ENCODE measurements around the gene SMIM13.

The SMIM13 gene

DNA sequence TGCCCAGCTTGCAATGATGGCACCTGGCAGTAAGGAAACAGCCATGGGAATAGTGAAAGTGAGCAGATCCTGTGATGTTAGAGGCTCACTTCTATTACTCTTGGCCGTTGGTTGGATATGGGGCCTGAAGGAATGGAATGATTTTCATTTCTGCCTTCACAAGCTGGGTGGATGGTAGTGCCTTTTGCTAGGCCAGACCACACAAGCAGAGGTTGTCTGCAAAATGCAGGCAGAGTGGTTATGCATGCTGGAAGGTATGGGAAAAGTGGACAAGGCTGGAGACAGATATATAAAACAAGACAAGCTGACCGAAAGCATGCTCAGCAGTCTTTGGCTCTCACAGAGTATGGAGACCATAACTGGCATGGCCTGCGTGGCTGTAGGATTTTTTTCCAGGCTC lies 68.6 kb downstream of the SMIM13 start:
- Histone ChIP-seq H3K27me3 (ENCODE audit: low read length) (no peaks in the 10 kb centered on the region), H3K27ac (ENCODE audit: low read depth, low read length) (no peak overlapping the region), H3K79me2 (ENCODE audit: insufficient read depth, low read length) (no peaks in the 10 kb centered on the region), H3F3A (ENCODE audit: insufficient read depth) (no peaks in the 10 kb centered on the region), H3K36me3 (ENCODE audit: low read length) (no peaks in the 10 kb centered on the region), H4K20me1 (ENCODE audit: low read depth, low read length) (no peaks in the 10 kb centered on the region), H3K9ac (ENCODE audit: low read length) (no peak overlapping the region), H2AFZ (ENCODE audit: low read depth, low read length, severe bottlenecking) (no peak overlapping the region), H3K9me2 (replicated peaks; ENCODE audit: insufficient read depth, low read length) (no peaks in the 10 kb centered on the region), H3K4me2 (ENCODE audit: low read depth, low read length, poor library complexity, severe bottlenecking) (no peak overlapping the region), H3K4me3 (ENCODE audit: insufficient read depth, low read length, poor library complexity, severe bottlenecking) (no peak overlapping the region), H3K9me3 (ENCODE audit: insufficient read depth, low read length) (no peaks in the 10 kb centered on the region; the same call in 1 of the 2 replicates)
- TF ChIP-seq EZH2phosphoT487 (conservative IDR thresholded peaks at IDR 0.05; ENCODE audit: low read length), result no peak
- TF ChIP-seq, protein P1, sequence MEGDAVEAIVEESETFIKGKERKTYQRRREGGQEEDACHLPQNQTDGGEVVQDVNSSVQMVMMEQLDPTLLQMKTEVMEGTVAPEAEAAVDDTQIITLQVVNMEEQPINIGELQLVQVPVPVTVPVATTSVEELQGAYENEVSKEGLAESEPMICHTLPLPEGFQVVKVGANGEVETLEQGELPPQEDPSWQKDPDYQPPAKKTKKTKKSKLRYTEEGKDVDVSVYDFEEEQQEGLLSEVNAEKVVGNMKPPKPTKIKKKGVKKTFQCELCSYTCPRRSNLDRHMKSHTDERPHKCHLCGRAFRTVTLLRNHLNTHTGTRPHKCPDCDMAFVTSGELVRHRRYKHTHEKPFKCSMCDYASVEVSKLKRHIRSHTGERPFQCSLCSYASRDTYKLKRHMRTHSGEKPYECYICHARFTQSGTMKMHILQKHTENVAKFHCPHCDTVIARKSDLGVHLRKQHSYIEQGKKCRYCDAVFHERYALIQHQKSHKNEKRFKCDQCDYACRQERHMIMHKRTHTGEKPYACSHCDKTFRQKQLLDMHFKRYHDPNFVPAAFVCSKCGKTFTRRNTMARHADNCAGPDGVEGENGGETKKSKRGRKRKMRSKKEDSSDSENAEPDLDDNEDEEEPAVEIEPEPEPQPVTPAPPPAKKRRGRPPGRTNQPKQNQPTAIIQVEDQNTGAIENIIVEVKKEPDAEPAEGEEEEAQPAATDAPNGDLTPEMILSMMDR (IDR thresholded peaks at IDR 0.05; ENCODE audit: insufficient read depth, low read length, poor library complexity, severe bottlenecking), result no peak

DNA sequence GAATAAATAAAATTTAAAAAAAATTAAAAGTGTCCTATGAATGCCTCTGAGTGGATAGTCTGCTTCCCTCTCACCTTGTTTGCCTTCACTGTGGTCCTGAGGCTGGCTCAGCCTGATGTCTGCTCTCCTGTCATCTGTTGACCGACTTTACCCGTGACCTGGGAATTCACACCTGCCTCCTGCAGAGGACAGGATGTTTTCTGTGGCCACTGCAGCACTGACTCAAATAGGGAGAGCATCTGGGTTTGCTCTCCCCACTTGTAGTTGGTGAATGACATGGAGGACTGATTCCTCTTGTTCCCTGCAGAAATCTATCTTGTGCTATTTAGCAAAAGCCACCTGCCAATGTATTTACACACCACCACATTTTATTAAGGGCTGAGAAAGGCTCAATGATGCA lies 70.3 kb downstream of the SMIM13 start:
- TF ChIP-seq, protein P1 (IDR thresholded peaks at IDR 0.05; ENCODE audit: insufficient read depth, low read length, poor library complexity, severe bottlenecking), result no peak
- TF ChIP-seq EZH2phosphoT487 (conservative IDR thresholded peaks at IDR 0.05; ENCODE audit: low read length), result no peak
- no peaks in the 10 kb centered on the region for H3F3A ChIP-seq (ENCODE audit: insufficient read depth)

DNA sequence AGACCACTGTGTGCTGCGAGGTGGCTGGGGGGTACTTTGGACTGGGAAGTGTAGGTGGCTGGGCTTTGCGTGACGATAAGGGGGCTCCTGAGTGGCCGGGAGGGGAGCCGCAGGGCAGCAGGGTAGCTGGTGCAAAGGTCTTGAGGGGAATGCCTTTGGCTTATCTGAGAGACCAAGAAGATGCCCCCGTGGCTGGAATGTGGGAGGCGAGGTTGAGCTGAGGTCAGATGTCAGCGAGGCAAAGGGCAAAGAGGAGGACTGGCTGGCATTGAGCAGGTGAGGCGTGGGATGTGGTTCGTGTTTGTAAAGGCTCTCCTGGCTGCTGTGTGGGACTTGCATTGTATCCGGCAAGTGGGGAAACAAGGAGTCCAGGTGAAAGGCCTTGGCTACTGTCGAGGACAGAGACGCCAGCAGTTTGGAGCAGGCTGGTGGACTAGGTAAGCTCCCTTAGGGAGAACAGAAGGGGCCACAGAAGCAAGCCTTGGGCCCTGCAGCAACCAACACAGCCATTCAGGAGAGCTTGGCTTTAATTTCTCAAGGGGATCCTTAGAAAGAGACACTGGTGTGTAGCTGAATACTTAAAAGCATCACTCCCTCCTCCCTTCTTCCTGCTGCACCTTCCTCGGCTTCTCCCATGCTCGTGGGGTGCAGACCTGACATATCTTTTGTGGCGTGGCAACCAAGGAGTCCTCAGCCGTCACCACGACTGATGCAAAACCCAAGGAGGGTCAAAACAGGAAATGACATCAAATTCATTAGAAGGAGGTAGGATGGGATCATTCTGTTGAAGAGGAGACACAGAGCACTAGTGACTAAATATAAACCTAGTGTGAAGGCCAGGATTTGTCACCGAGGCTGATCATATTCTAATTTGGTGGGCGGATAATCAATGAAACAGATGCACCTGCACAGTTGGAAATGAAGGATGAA lies 71.3 kb downstream of the SMIM13 start:
- no peaks in the 10 kb centered on the region for H3F3A ChIP-seq (ENCODE audit: insufficient read depth)
- no peaks in the 10 kb centered on the region for H3K79me2 ChIP-seq (ENCODE audit: insufficient read depth, low read length)
- no peaks in the 10 kb centered on the region for H4K20me1 ChIP-seq (ENCODE audit: low read depth, low read length)
- TF ChIP-seq, protein P1 (IDR thresholded peaks at IDR 0.05; ENCODE audit: insufficient read depth, low read length, poor library complexity, severe bottlenecking), result no peak
- no peak for TF ChIP-seq EZH2phosphoT487 (conservative IDR thresholded peaks at IDR 0.05; ENCODE audit: low read length)
- H3K9me3 ChIP-seq (ENCODE audit: insufficient read depth, low read length), result no peaks in the 10 kb centered on the region
- H2AFZ ChIP-seq (ENCODE audit: low read depth, low read length, severe bottlenecking), result no peak overlapping the region
- no peak overlapping the region for H3K4me2 ChIP-seq (ENCODE audit: low read depth, low read length, poor library complexity, severe bottlenecking)
- no peaks in the 10 kb centered on the region for H3K27me3 ChIP-seq (ENCODE audit: low read length)
- no peak overlapping the region for H3K4me3 ChIP-seq (ENCODE audit: insufficient read depth, low read length, poor library complexity, severe bottlenecking)
- H3K36me3 ChIP-seq (ENCODE audit: low read length), result no peaks in the 10 kb centered on the region
- no peaks in the 10 kb centered on the region for H3K9me2 ChIP-seq (replicated peaks; ENCODE audit: insufficient read depth, low read length)
- H3K27ac ChIP-seq (ENCODE audit: low read depth, low read length), result no peak overlapping the region
- no peak overlapping the region for H3K9ac ChIP-seq (ENCODE audit: low read length)

More for the DNA sequence above, 70.3 kb downstream of the SMIM13 start:
- H3K4me2 ChIP-seq (ENCODE audit: low read depth, low read length, poor library complexity, severe bottlenecking), result no peak overlapping the region
- no peak overlapping the region for H3K27ac ChIP-seq (ENCODE audit: low read depth, low read length)
- H3K79me2 ChIP-seq (ENCODE audit: insufficient read depth, low read length), result no peaks in the 10 kb centered on the region
- no peaks in the 10 kb centered on the region for H4K20me1 ChIP-seq (ENCODE audit: low read depth, low read length)
- no peak overlapping the region for H2AFZ ChIP-seq (ENCODE audit: low read depth, low read length, severe bottlenecking)
- no peak overlapping the region for H3K9ac ChIP-seq (ENCODE audit: low read length)
- H3K4me3 ChIP-seq (ENCODE audit: insufficient read depth, low read length, poor library complexity, severe bottlenecking), result no peak overlapping the region
- no peaks in the 10 kb centered on the region for H3K36me3 ChIP-seq (ENCODE audit: low read length)
- H3K9me2 ChIP-seq (replicated peaks; ENCODE audit: insufficient read depth, low read length), result no peaks in the 10 kb centered on the region
- no peaks in the 10 kb centered on the region for H3K27me3 ChIP-seq (ENCODE audit: low read length)
- H3K9me3 ChIP-seq (ENCODE audit: insufficient read depth, low read length), result no peaks in the 10 kb centered on the region

Data from SU-DHL-6 (cell line).